Sciatic nerve (tissue), 2 donors: ENCODE data around the gene TOMM70. TPM values are rescaled to one million over a fixed set of nuclear protein-coding genes. Genes with fewer than 3 reads are reported as not detected.
A peak's percentile ranks its signal among the peaks of the same experiment; 100 is the strongest.
"Not testable (repeated sequence)": the region's sequence is repeated elsewhere in the genome, so short reads cannot be mapped to it uniquely, and the experiment has no call there.

Source experiments
- ATAC-seq: fragments of 200-7000 bp; cut with Tn5 transposase; one replicate; pipeline ENCODE4 v1.9.1; 2020; ENCODE audit warnings: mild to moderate bottlenecking, moderate library complexity
- DNase-seq: peaks from one replicate; pipeline ENCODE4 v3.0.0-alpha.2; 2020; ENCODE audit warnings: low spot score
- intact Hi-C: fragments of 100-400 bp; cut with DNase I; formaldehyde crosslinking; loops from one replicate; pipeline ENCODE4 v1.14.2; 2022
- total RNA-seq: library from RNA; stranded (reverse); fragmentation: NEBNext Ultra II Directional; extraction: Animal tissue kit (Norgen Biotek cat#: 25700); gene quantifications from one replicate; pipeline ENCODE4 v1.2.1, GENCODE V29; 2021
- donor health status: DM: no; HTN: no; CAD: no.
- donor health status: DM: no; HTN: no; CAD: no.

Gene TOMM70
- total RNA-seq, 1 donor from 2014 or later = 34.5 TPM

DNA sequence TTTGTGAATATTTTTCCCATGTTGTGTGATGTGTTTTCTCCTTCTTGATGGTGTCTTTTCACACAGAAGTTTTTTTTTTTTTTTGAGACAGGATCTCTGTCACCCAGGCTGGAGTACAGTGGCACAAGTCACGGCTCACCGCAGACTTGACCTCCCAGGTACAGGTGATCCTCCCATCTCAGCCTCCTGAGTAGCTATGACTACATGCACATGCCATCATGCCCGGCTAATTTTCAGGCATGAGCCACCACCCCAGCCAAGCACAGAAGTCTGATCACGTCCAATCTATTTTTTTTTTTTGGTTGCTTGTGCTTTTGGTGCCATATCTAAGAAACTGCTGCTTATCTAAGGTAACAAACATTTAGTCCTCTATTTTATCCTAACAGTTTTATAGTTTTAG is 24.6 kb downstream of the TOMM70 start:
- no peak for ATAC-seq
- no peak for DNase-seq
- intact Hi-C loops = no loop called here

DNA sequence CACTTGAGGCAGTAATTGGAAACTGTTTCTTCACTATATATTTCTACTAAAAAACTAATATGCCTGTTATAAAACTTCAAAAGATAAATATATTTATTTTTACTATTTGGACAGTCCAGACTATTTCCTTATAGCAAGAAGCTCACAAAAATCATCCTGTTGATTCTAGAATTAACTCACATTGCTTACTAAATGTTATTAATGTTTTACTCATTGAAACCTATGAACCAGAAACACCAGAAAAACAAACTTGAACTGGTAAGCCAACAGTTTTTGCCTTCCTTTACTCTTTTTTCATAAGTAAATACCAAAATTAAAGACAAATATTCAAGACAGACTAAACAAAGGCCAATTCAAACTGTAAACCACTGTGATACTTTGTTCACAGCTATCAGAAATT is 26.4 kb downstream of the TOMM70 start:
- ATAC-seq (no peak), DNase-seq (no peak)
- intact Hi-C loops = no loop called here

DNA sequence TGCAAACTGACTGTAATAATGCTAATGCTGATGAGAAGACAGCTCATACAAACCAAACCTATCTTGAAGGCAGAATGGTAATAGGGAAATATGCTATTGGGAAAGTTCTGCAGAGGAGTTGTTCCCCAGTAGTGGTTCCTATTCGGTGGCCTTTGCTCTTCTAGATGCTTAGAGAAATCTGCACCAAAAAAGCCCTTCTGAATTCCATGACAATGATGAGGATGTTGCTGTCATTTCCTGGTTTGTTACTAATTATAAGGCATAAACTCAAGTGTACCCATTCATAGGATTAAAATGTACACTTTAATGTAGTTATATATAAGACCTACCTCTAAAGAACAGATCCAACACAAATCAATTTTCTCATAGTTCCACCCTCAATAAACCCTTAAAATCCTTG is 30.1 kb downstream of the TOMM70 start:
- ATAC-seq (no peak), DNase-seq (no peak)
- intact Hi-C loops = no loop called here

DNA sequence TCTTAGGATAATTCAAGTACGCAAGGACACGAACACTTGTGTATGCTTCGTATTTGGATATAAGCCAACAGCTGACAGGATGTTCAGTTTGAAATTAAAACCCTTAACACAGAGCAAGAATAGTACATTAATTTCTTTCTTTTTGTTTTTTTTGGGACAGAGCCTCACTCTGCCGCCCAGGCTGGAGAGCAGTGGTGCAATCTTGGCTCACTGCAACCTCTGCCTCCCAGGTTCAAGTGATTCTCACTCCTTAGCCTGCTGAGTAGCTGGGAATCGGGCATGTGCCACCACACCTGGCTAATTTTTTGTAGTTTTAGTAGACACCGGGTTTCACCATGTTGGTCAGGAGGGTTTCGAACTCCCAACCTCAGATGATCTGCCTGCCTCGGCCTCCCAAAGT is 32.4 kb downstream of the TOMM70 start:
- intact Hi-C loops = no loop called here
- no peak for ATAC-seq
- no peak for DNase-seq

DNA sequence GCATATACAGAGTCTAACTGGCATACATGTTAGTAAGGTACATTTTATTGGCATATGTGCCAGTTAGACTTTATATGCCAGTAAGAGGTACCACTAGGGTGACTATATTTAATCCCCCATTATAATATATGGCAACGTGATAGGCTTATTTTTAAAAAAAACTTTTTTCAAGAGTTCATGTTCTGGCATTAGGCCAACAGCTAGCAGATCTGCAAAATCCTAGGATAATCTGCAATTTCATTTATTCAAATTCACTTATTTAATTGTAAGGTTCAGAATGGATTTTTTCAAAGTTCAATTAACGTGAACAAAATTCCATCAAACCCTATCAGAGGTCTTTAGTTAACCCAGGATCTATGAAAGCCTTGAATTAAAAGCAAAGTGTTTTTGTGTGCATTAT is 34.5 kb downstream of the TOMM70 start:
- DNase-seq (no peak), ATAC-seq (no peak)
- intact Hi-C loops = no loop called here

DNA sequence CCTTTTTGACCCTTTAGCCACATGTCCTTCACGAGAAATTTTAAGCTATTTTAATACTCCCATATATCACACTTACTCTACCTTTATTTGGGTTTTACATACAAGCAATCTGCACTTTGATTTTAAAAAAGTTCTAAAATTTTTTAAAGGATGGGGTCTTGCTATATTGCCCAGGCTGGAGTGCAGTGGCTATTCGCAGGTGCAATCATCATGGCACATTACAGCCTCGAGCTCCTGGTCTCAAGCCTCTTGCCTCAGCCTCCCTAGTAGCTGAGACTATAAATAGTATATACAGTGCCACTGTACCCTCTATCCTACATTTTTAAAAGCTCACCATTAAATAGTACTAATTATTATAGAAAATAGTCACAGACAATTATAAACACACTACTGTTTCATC is 36.5 kb downstream of the TOMM70 start:
- ATAC-seq (no peak), DNase-seq (no peak)
- intact Hi-C loops = no loop called here

GRCh38 chr3:100361897-100362296 is 39.0 kb downstream of the TOMM70 start:
- ATAC-seq (no peak), DNase-seq (no peak)
- intact Hi-C loops = no loop called here

DNA sequence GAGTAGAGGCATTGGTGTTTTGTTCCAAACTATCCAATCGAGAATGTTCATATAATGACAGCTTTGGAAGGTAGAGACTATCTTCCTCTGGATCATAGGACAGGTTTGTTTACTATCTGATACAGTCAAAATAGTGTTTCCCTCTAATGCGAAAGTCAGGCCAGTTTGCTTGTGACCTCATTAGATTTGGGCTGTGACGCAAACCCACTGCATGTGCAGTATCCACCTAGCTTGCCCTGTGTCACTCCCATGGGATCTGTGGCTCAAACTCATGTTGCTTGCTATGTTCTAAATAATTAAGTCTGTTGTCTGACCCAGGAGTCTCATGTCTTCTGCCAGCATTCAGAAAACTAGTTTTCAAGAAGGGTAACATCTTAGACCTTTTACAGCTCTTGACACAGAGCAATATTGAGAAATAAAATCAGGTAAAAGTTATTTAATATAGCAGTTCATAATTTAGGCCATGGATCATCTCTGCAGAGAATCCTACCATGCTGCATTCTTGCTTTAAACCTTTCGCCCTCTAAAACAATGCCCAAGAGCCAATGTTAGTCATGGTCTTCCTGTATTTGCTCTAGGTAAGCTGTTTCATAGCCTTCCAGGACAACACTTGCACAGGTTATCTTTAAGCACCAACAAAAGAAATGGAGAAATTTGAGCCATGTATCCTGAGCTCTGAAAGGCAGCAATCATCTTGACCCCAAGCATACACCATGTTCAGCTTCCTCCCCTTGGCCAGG is 40.0 kb downstream of the TOMM70 start:
- no peak for ATAC-seq
- DNase-seq = no peak
- intact Hi-C loops = no loop called here

- intact Hi-C loops = no loop called here
- no peak for ATAC-seq
- no peak for DNase-seq
Observed at GRCh38 chr3:100359035-100359434, 41.9 kb downstream of the TOMM70 start.

DNA sequence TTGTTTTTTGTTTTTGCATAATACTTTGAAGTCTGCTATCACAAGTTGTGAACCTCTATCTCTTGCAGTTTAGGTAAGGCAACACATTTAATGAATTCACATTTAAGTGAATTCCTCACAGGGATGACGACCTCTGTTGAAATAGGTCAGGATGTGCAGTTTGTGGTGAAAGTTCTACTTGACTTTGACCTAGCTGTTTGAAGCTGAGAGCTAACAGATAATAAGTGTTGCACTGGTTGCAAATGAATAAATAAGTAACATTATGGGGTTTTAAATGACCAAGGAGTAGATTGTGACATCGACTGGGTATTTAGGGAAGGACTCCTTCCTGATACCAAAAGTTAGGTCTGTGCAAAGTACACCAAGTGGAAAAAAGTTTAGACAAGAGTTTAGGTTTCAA is 42.5 kb downstream of the TOMM70 start:
- DNase-seq = no peak
- intact Hi-C loops = no loop called here
- no peak for ATAC-seq

DNA sequence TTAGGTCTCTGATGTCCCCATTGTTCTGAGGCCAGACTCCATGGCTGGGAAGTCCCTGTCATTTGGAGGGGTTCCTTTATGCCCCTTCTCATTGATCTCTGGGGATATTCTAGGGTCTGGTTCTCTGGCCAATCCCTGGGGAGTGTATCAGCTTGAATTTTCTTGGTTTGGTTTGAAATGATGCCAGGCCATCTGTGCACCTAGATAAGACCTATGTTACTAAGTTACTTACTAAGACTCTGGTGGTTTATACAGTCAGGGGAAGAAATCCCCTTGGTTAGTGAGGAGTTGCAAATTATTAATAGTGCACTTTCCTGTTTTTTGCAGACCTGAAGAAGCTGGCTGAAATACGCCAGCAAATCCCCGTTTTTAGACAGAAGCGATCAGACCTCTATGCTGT is 46.0 kb downstream of the TOMM70 start:
- intact Hi-C loops = no loop called here
- DNase-seq (no peak), ATAC-seq (no peak)

GRCh38 chr3:100352296-100353231 is 48.3 kb downstream of the TOMM70 start:
- no peak for ATAC-seq
- DNase-seq = no peak
- intact Hi-C loops = no loop called here

DNA sequence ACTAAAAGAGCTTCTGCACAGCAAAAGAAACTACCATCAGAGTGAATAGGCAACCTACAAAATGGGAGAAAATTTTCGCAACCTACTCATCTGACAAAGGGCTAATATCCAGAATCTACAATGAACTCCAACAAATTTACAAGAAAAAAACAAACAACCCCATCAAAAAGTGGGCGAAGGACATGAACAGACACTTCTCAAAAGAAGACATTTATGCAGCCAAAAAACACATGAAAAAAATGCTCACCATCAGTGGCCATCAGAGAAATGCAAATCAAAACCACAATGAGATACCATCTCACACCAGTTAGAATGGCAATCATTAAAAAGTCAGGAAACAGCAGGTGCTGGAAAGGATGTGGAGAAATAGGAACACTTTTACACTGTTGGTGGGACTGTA is 49.1 kb downstream of the TOMM70 start:
- ATAC-seq, DNase-seq, intact Hi-C loops: not testable (repeated sequence)

GRCh38 chr3:100348727-100349126 is 52.2 kb downstream of the TOMM70 start:
- ATAC-seq = no peak
- intact Hi-C loops = no loop called here
- no peak for DNase-seq

- intact Hi-C loops = no loop called here
- ATAC-seq = no peak
Observed at GRCh38 chr3:100340527-100340926, 60.4 kb downstream of the TOMM70 start.

DNA sequence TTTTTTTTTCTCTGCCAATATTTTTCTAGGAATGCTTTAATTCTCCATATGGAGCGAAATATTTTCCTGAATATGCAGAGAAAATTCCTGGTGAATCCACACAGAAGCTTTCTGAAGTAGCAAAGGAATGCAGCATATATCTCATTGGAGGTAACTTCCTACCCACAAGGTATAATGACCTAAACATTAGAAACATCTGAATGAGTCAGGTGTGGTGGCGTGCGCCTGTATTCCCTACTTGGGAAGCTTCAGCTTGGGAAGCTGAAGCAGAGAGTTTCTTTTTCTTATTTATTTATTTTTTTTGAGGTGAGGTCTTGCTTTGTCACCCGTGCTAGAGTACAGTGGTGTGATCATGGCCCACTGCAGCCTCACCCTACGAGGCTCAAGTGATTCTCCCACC is 61.1 kb downstream of the TOMM70 start:
- intact Hi-C loops = no loop called here
- ATAC-seq (no peak), DNase-seq (no peak)

More at GRCh38 chr3:100340527-100340926, 60.4 kb downstream of the TOMM70 start:
- no peak for DNase-seq

DNA sequence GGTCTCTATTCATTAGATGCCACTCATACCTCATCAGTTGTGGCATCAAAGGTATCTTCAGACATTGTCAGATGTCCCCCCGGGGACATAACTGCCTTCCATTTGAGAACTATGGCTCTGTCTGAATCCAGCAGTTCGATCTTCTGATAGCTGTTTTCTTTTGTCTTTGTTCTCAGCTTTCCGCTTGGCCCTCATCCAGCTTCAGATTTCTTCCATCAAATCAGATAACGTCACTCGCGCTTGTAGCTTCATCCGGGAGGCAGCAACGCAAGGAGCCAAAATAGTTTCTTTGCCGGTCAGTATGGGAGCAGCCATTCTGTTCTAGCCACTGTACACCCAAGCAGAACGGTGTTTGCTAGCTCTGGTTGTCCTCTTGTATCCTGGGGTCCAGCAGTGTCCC is 62.0 kb downstream of the TOMM70 start:
- ATAC-seq (no peak), DNase-seq (no peak)
- intact Hi-C loops = no loop called here

- DNase-seq, ATAC-seq, intact Hi-C loops: not testable (repeated sequence)
Observed at GRCh38 chr3:100336229-100336628, 64.7 kb downstream of the TOMM70 start.

GRCh38 chr3:100335434-100335833 is 65.5 kb downstream of the TOMM70 start:
- intact Hi-C loops = no loop called here
- DNase-seq = no peak

More at GRCh38 chr3:100335434-100335833, 65.5 kb downstream of the TOMM70 start:
- ATAC-seq = peak; percentile 13
